Pancreas (tissue), 10 donors: ENCODE data around the gene MAP1LC3A. TPM values are rescaled to one million over a fixed set of nuclear protein-coding genes. Genes with fewer than 3 reads are reported as not detected.

Experiments
- ATAC-seq, 4 donors: fragments of 200-7000 bp; cut with Tn5 transposase; one replicate each; pipeline versions ENCODE4 v1.8.0 to v1.9.1; 2020; ENCODE audit warnings: mild to moderate bottlenecking in 4 of 4, moderate library complexity in 4 of 4
- DNase-seq, 6 donors: peaks; one replicate each; pipeline ENCODE4 v3.0.0-alpha.2; 2020
- FAIRE-seq: peaks from 2 replicates; lab custom pipeline; 2012; peaks lifted over from hg19 to GRCh38; lab: Jason Lieb, UNC
- H3K27ac ChIP-seq, 4 donors: fragments of 200-600 bp; sonication (generic); 1 replicate in 3 of 4; 2 replicates in 1 of 4; pipeline versions ENCODE4 v1.5.0 to v1.8.0; 2020
- H3K27me3 ChIP-seq, 4 donors: fragments of 200-600 bp; one replicate each; pipeline ENCODE4 v1.8.0; 2021
- H3K36me3 ChIP-seq, 3 donors: fragments of 200-600 bp; sonication (generic) in 1 of 3; one replicate each; pipeline versions ENCODE4 v1.5.0 to v1.8.0; 2020 to 2021
- H3K4me1 ChIP-seq, 3 donors: fragments of 200-600 bp; one replicate each; pipeline ENCODE4 v1.8.0; 2021
- H3K4me3 ChIP-seq, 4 donors: fragments of 200-600 bp; sonication (generic) in 2 of 4; one replicate each; pipeline versions ENCODE4 v1.5.0 to v1.8.0; 2020 to 2021
- H3K9me3 ChIP-seq, 4 donors: fragments of 200-600 bp; one replicate each; pipeline ENCODE4 v1.8.0; 2021
- CTCF ChIP-seq, 4 donors: fragments of 200-600 bp; sonication (generic) in 3 of 4; IDR thresholded peaks; one replicate each; pipeline versions ENCODE4 v1.5.0 to v1.8.0; 2021; ENCODE audit warnings: antibody characterized with exemption in 4 of 4
- WGBS, 2 donors: extraction: QIAGEN DNeasy Blood & Tissue Kit; methylation state at CpG; one replicate each; pipeline ENCODE4 v1.1.7; 2013; 5-methylcytosine and 5-hydroxymethylcytosine counted together
- intact Hi-C, 3 donors: fragments of 100-400 bp; cut with DNase I; formaldehyde crosslinking; loops; one replicate each; pipeline versions ENCODE4 v1.11.1 to v1.14.2; 2022
- polyA plus RNA-seq, 2 donors: library from polyadenylated mRNA; stranded (reverse); fragments of 200-250 nt; gene quantifications; one replicate each; pipeline ENCODE4 v1.2.3, GENCODE V29; 2013
- total RNA-seq, 6 donors: library from RNA; stranded (reverse); fragmentation: NEBNext Ultra II Directional in 4 of 6; extraction: Animal tissue kit (Norgen Biotek cat#: 25700) in 4 of 6; gene quantifications; one replicate each; pipeline versions ENCODE4 v1.2.1 to v1.2.4, GENCODE V29; 2021 to 2023
- donor health status: healthy with polysubstance abuse.
- donor health status: DM: no; HTN: no; CAD: no; lungs with moderate emphysema.
- donor health status: DM: no; HTN: no; CAD: no.
- donor health status: control.
- donor health status: control.
- donor health status: Bipolar disorder and iron deficiency.
- donor health status: DM: yes; HTN: yes; CAD: no.
- donor health status: DM: no; HTN: no; CAD: no.
- donor health status: DM: no; HTN: no; CAD: no.
- donor health status: DM: yes; HTN: yes; CAD: no.

The MAP1LC3A gene
- total and polyA plus RNA-seq, 8 donors = 9.4 to 94.2 (median 14.0) TPM

GRCh38 chr20:34579979-34580940 is 21.7 kb downstream of the MAP1LC3A start:
- DNase-seq (no peak), FAIRE-seq (no peak), ATAC-seq (peak in 2 of 4 donors; percentile 33 to 42)
- intact Hi-C loops = no loop called here
- H3K9me3 ChIP-seq = no peaks in the 10 kb centered on the region
- H3K36me3 ChIP-seq = peaks cover 0 to 4% (median 4%) of the 10 kb centered on the region in 3 donors
- 88 to 91% methylated on average over 7 of the region's 7 CpGs for WGBS, 2 donors
- no peaks in the 10 kb centered on the region for H3K27me3 ChIP-seq
- no peak for TF ChIP-seq CTCF (IDR thresholded peaks at IDR 0.05)
- H3K4me1 ChIP-seq = no peaks in the 10 kb centered on the region
- H3K4me3 ChIP-seq = no peak overlapping the region
- no peak overlapping the region for H3K27ac ChIP-seq

- H3K27ac ChIP-seq = no peak overlapping the region
- no peaks in the 10 kb centered on the region for H3K9me3 ChIP-seq
- ATAC-seq (peak in 2 of 4 donors; percentile 25 to 35), DNase-seq (no peak), FAIRE-seq (no peak)
- no peak overlapping the region for H3K4me3 ChIP-seq
- H3K4me1 ChIP-seq = no peaks in the 10 kb centered on the region
- intact Hi-C loops = no loop called here
- H3K36me3 ChIP-seq = peaks cover 0 to 4% (median 4%) of the 10 kb centered on the region in 3 donors
- no peaks in the 10 kb centered on the region for H3K27me3 ChIP-seq
- TF ChIP-seq CTCF (IDR thresholded peaks at IDR 0.05) = no peak
- WGBS, 2 donors = 92 to 93% methylated on average over 11 of the region's 11 CpGs
These were observed 23.0 kb downstream of the MAP1LC3A start for GRCh38 chr20:34581341-34582184.

GRCh38 chr20:34582221-34582620 is 23.7 kb downstream of the MAP1LC3A start:
- Histone ChIP-seq H3K4me1 (no peaks in the 10 kb centered on the region), H3K9me3 (no peaks in the 10 kb centered on the region), H3K4me3 (no peak overlapping the region), H3K36me3 (peaks cover 0 to 4% (median 4%) of the 10 kb centered on the region in 3 donors), H3K27ac (no peak overlapping the region), H3K27me3 (no peaks in the 10 kb centered on the region)
- WGBS, 2 donors = 88 to 89% methylated on average over 4 of the region's 4 CpGs
- DNase-seq (no peak), ATAC-seq (no peak), FAIRE-seq (no peak)
- no peak for TF ChIP-seq CTCF (IDR thresholded peaks at IDR 0.05)
- intact Hi-C loops = no loop called here

GRCh38 chr20:34582911-34583310 is 24.4 kb downstream of the MAP1LC3A start:
- FAIRE-seq = no peak
- Histone ChIP-seq H3K9me3 (no peaks in the 10 kb centered on the region), H3K4me1 (no peaks in the 10 kb centered on the region), H3K4me3 (no peak overlapping the region), H3K27me3 (no peaks in the 10 kb centered on the region), H3K36me3 (peaks cover 0 to 4% (median 4%) of the 10 kb centered on the region in 3 donors), H3K27ac (no peak overlapping the region)
- TF ChIP-seq CTCF (IDR thresholded peaks at IDR 0.05) = no peak
- no peak for ATAC-seq
- intact Hi-C loops = no loop called here
- no peak for DNase-seq
- 90 to 91% methylated on average over 4 of the region's 4 CpGs for WGBS, 2 donors
